ENCODE measurements around the gene SFTPD. TPM values are rescaled to one million over a fixed set of nuclear protein-coding genes. Genes with fewer than 3 reads are reported as not detected.

Gene SFTPD
- total and polyA plus RNA-seq, 2 of the 13 experiments (the other 11 are each of a cell fraction or from before 2014, with no cell fraction given): not detected

DNA sequence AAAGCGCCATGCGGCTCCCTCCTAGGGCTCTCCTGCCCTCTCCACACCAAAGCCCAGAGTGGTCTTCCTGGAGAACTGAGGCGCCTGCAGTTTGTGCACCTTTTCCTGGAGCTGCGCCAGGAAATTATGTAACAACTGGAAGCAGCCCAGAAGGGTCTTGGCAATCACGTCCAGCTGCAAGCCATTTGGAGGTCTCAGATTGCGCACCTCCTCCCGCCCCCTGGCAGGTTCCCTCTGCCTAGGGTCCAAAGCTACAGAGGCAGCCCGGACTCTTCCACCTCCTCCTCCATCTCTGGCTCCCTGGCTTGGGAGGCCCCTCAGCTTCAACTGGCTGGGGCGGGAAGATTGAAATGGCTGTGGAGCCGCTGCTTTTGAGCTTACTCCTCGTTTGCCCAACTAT, 34.0 kb upstream of the SFTPD start:
- no peak overlapping the region for H3K9ac ChIP-seq (ENCODE audit: insufficient read depth, low read depth, low read length)
- peaks cover 0 to 47% of the 10 kb centered on the region in 2 experiments; a peak in 3 of 5 replicates for H3K27me3 ChIP-seq (ENCODE audit: control insufficient read depth in 1 of 2, insufficient read depth in 2 of 2, low read length in 2 of 2)
- no peak overlapping the region for H2AFZ ChIP-seq (ENCODE audit: low read length)
- no peaks in the 10 kb centered on the region for H3K36me3 ChIP-seq (replicated peaks in 1 of 2; ENCODE audit: control insufficient read depth in 1 of 2, insufficient read depth in 2 of 2, low read length in 2 of 2)
- in situ Hi-C loops (cut with HindIII; ENCODE audit: extremely low pct_ligation_motif_present, low pct_unique_long_range_greater_than_20kb): no loop called here
- no peak overlapping the region for H3K4me3 ChIP-seq (replicated peaks in 1 of 3; ENCODE audit: insufficient read depth in 1 of 3, low read depth in 2 of 3, low read length in 3 of 3)
- ChIA-PET CTCF (ENCODE audit: low intra/inter-chr PET ratio, low total read pairs) (no interaction called here), POLR2A (no interaction called here)
- no peaks in the 10 kb centered on the region for H3K4me1 ChIP-seq (ENCODE audit: insufficient read depth, low read length)
- WGBS (ENCODE audit: low lambda C conversion rate): 52% methylated on average over 6 of the region's 11 CpGs
- no peak for FAIRE-seq
- no peaks in the 10 kb centered on the region for H3K9me3 ChIP-seq (ENCODE audit: low read length)
- intact Hi-C loops (cut with micrococcal nuclease; ENCODE audit: unreplicated experiment): no loop called here
- no TSS peak for BruUV-seq (replicated peaks)
- H4K20me1 ChIP-seq (ENCODE audit: insufficient read depth, low read length): no peaks in the 10 kb centered on the region
- ATAC-seq: no peak
- H3K27ac ChIP-seq (ENCODE audit: extremely low read length, insufficient read depth, low read length): no peak overlapping the region
- no peak for DNase-seq (ENCODE audit: low spot score)
- H3K79me2 ChIP-seq (ENCODE audit: insufficient read depth, low read length): no peaks in the 10 kb centered on the region
- TF ChIP-seq DMAP1 (CRISPR knock-in tag; IDR thresholded peaks at IDR 0.05): no peak
- TF ChIP-seq GATAD1 (CRISPR knock-in tag; IDR thresholded peaks at IDR 0.05): no peak
- TF ChIP-seq ZNF557 (CRISPR knock-in tag; IDR thresholded peaks at IDR 0.05): no peak
- TF ChIP-seq SSRP1 (CRISPR knock-in tag; IDR thresholded peaks at IDR 0.05): no peak
- TF ChIP-seq ZNF564 (CRISPR knock-in tag; IDR thresholded peaks at IDR 0.05): no peak
- no peak for TF ChIP-seq ZBTB42 (CRISPR knock-in tag; IDR thresholded peaks at IDR 0.05)
- no peak for TF ChIP-seq FOSL1 (CRISPR knock-in tag; IDR thresholded peaks at IDR 0.05; ENCODE audit: borderline replicate concordance)
- TF ChIP-seq IRF9 (CRISPR knock-in tag; IDR thresholded peaks at IDR 0.05; ENCODE audit: borderline replicate concordance): no peak
- no peak for TF ChIP-seq KLF12 (CRISPR knock-in tag; IDR thresholded peaks at IDR 0.05; ENCODE audit: borderline replicate concordance)
- TF ChIP-seq DPF2 (CRISPR knock-in tag; IDR thresholded peaks at IDR 0.05; ENCODE audit: borderline replicate concordance, low read depth): no peak
- H3K4me2 ChIP-seq (ENCODE audit: low read depth, low read length): no peak overlapping the region
